GM12878 (cell line): ENCODE measurements around the gene PRF1.

Source experiments
- EZH2 ChIP-seq: IDR thresholded peaks from 2 replicates; pipeline ENCODE4 v1.6.1; 2012; ENCODE audit warnings: low read depth, mild to moderate bottlenecking, control low read depth, inconsistent platforms, low read length, borderline replicate concordance; ENCODE audit not compliant: control insufficient read depth
- GABPA ChIP-seq: IDR thresholded peaks from 2 replicates; pipeline ENCODE4 v1.6.1; 2014; ENCODE audit warnings: antibody characterized with exemption, low read depth, mild to moderate bottlenecking, inconsistent platforms
- POLR2A ChIP-seq: IDR thresholded peaks from 2 replicates; pipeline ENCODE4 v1.6.1; 2011; ENCODE audit warnings: low read depth, mild to moderate bottlenecking, low read length
- SRF ChIP-seq, 2 experiments: IDR thresholded peaks; 2 replicates each; pipeline ENCODE4 v1.6.1; 2011; ENCODE audit warnings: low read depth in 2 of 2, low read length in 2 of 2, mild to moderate bottlenecking in 1 of 2, moderate library complexity in 1 of 2
- TF ChIP-seq, protein P1 (sequence below): IDR thresholded peaks from 2 replicates; pipeline ENCODE4 v1.6.1; 2012; ENCODE audit warnings: low read depth, low read length, improper control_type of control experiment
- TF ChIP-seq, protein P2 (sequence below), 3 experiments: IDR thresholded peaks in 2 of 3; conservative IDR thresholded peaks in 1 of 3; 2 replicates each; pipeline ENCODE4 v1.5.1; 2011; ENCODE audit warnings: low read depth in 3 of 3, low read length in 3 of 3, mild to moderate bottlenecking in 3 of 3, control low read depth in 2 of 3, moderate library complexity in 2 of 3, inconsistent platforms in 1 of 3, mixed read lengths in 1 of 3; ENCODE audit not compliant: control insufficient read depth in 2 of 3, insufficient read depth in 1 of 3; ENCODE audit errors: extremely low read depth in 1 of 3
- TF ChIP-seq, protein P3 (sequence below): IDR thresholded peaks from 2 replicates; pipeline ENCODE4 v1.6.1; 2011; ENCODE audit warnings: low read depth, low read length, improper control_type of control experiment, borderline replicate concordance
- TF ChIP-seq, protein P4 (sequence below): IDR thresholded peaks from 2 replicates; pipeline ENCODE4 v1.6.1; 2011; ENCODE audit warnings: low read depth, mild to moderate bottlenecking, low read length, moderate library complexity, borderline replicate concordance; ENCODE audit errors: extremely low read depth

DNA sequence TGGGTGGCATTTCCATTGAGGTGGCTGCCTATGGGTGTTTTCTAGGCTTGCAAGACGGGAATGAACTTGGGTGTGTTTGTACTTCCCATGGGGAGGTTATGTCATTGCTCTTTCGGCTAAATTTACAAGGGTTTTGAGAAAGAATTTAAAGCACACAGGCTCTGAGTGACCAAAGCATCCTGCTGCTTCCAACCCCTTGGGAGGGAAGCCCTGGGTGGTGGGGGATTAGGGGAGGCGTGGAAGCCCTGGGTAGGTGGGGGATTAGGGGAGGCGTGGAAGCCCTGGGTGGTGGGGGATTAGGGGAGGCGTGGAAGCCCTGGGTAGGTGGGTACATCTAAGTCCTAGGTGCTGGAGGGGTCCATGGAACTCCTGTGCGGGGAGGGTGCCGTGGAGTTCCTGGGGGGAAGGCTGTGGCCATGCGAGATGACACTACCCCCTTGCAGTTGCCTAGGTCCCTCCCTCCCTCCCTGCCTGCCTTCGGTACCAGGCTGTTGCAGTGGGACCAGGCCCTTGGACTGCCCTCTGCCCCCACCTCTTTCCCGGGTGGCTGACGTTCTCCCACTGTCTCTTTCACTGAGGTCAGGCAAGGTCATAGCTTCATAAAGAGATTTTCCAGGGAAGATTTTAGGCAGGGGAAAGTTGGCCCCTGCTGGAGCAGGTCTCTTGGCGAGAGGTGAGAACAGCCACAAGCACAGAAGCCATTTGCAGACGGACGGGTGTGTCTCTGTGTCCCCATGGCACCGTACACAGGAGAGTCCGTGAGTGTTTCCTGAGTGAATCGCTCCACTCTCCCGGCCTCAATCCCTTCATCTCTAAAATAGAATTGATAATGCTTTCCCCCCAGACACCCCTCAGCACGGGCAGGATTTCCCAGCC lies 19.5 kb downstream of the PRF1 start:
- TF ChIP-seq EZH2 (no peak), POLR2A (no peak), GABPA (no peak), SRF (IDR thresholded peaks at IDR 0.05; ENCODE audit: low read depth in 2 of 2, low read length in 2 of 2) (no peak)
- TF ChIP-seq, protein P1, sequence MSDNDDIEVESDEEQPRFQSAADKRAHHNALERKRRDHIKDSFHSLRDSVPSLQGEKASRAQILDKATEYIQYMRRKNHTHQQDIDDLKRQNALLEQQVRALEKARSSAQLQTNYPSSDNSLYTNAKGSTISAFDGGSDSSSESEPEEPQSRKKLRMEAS = no peak
- TF ChIP-seq, protein P2, sequence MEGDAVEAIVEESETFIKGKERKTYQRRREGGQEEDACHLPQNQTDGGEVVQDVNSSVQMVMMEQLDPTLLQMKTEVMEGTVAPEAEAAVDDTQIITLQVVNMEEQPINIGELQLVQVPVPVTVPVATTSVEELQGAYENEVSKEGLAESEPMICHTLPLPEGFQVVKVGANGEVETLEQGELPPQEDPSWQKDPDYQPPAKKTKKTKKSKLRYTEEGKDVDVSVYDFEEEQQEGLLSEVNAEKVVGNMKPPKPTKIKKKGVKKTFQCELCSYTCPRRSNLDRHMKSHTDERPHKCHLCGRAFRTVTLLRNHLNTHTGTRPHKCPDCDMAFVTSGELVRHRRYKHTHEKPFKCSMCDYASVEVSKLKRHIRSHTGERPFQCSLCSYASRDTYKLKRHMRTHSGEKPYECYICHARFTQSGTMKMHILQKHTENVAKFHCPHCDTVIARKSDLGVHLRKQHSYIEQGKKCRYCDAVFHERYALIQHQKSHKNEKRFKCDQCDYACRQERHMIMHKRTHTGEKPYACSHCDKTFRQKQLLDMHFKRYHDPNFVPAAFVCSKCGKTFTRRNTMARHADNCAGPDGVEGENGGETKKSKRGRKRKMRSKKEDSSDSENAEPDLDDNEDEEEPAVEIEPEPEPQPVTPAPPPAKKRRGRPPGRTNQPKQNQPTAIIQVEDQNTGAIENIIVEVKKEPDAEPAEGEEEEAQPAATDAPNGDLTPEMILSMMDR (IDR thresholded peaks at IDR 0.05 in 2 of 3, conservative IDR thresholded peaks at IDR 0.05 in 1 of 3; ENCODE audit: control insufficient read depth in 2 of 3, extremely low read depth in 1 of 3, insufficient read depth in 1 of 3, low read depth in 3 of 3, low read length in 3 of 3) = no peak
- TF ChIP-seq, protein P3, sequence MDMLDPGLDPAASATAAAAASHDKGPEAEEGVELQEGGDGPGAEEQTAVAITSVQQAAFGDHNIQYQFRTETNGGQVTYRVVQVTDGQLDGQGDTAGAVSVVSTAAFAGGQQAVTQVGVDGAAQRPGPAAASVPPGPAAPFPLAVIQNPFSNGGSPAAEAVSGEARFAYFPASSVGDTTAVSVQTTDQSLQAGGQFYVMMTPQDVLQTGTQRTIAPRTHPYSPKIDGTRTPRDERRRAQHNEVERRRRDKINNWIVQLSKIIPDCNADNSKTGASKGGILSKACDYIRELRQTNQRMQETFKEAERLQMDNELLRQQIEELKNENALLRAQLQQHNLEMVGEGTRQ = no peak
- TF ChIP-seq, protein P4, sequence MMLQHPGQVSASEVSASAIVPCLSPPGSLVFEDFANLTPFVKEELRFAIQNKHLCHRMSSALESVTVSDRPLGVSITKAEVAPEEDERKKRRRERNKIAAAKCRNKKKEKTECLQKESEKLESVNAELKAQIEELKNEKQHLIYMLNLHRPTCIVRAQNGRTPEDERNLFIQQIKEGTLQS = no peak
